SK-N-SH treated with all-trans-retinoic acid at 6 μM for 48 hours (cell line): ENCODE results near the gene SLC24A4.

ENCODE experiments used
- ATAC-seq: fragments of 200-7000 bp; cut with Tn5 transposase; 3 replicates; pipeline ENCODE4 v1.9.1; 2020; ENCODE audit warnings: mild to moderate bottlenecking, moderate library complexity
- ARNTL ChIP-seq: fragments of 450-650 bp; formaldehyde crosslinking; IDR thresholded peaks from 2 replicates; pipeline ENCODE4 v1.5.0; 2020; ENCODE audit warnings: low read depth, mild to moderate bottlenecking, moderate library complexity, borderline replicate concordance
- BACH2 ChIP-seq: fragments of 250-450 bp; sonication (Bioruptor Pico); IDR thresholded peaks from 2 replicates; pipeline ENCODE4 v1.9.0; 2021; ENCODE audit warnings: mild to moderate bottlenecking, borderline replicate concordance
- CREB5 ChIP-seq: fragments of 250-450 bp; sonication (Bioruptor Pico); IDR thresholded peaks from 2 replicates; pipeline ENCODE4 v1.5.1; 2020; ENCODE audit warnings: low read depth, mild to moderate bottlenecking, moderate library complexity
- CSDC2 ChIP-seq: fragments of 250-450 bp; sonication (Bioruptor Pico); IDR thresholded peaks from 2 replicates; pipeline ENCODE4 v1.5.0; 2020; ENCODE audit warnings: mild to moderate bottlenecking, moderate library complexity
- CSRNP3 ChIP-seq: fragments of 250-450 bp; sonication (Bioruptor Pico); IDR thresholded peaks from 2 replicates; pipeline ENCODE4 v1.5.1; 2021; ENCODE audit warnings: mild to moderate bottlenecking, moderate library complexity
- ESRRG ChIP-seq: fragments of 250-450 bp; sonication (Bioruptor Pico); IDR thresholded peaks from 2 replicates; pipeline ENCODE4 v1.6.1; 2021; ENCODE audit warnings: mild to moderate bottlenecking
- ISL1 ChIP-seq: fragments of 250-450 bp; sonication (Bioruptor Pico); IDR thresholded peaks from 2 replicates; pipeline ENCODE4 v2.1.2; 2022; ENCODE audit warnings: mild to moderate bottlenecking, moderate library complexity
- OSR1 ChIP-seq: fragments of 250-450 bp; sonication (Bioruptor Pico); IDR thresholded peaks from 2 replicates; pipeline ENCODE4 v1.8.0; 2022; ENCODE audit warnings: moderate library complexity, mild to moderate bottlenecking, inconsistent platforms
- PATZ1 ChIP-seq: fragments of 250-450 bp; sonication (Bioruptor Pico); IDR thresholded peaks from 2 replicates; pipeline ENCODE4 v1.8.0; 2020; ENCODE audit warnings: mild to moderate bottlenecking, moderate library complexity, borderline replicate concordance
- POU6F1 ChIP-seq: fragments of 250-450 bp; sonication (Bioruptor Pico); IDR thresholded peaks from 2 replicates; pipeline ENCODE4 v1.8.0; 2021; ENCODE audit warnings: low read depth, mild to moderate bottlenecking, moderate library complexity, borderline replicate concordance
- PPARA ChIP-seq: fragments of 250-450 bp; sonication (Bioruptor Pico); IDR thresholded peaks from 2 replicates; pipeline ENCODE4 v1.5.0; 2020; ENCODE audit warnings: mild to moderate bottlenecking, borderline replicate concordance
- SNAI2 ChIP-seq: fragments of 250-450 bp; sonication (Bioruptor Pico); IDR thresholded peaks from 2 replicates; pipeline ENCODE4 v1.5.0; 2020; ENCODE audit warnings: mild to moderate bottlenecking, moderate library complexity
- TCF4 ChIP-seq: fragments of 250-450 bp; sonication (Bioruptor Pico); IDR thresholded peaks from 2 replicates; pipeline ENCODE4 v1.8.0; 2021; ENCODE audit warnings: mild to moderate bottlenecking, moderate library complexity, borderline replicate concordance
- TOX ChIP-seq: fragments of 250-450 bp; sonication (Bioruptor Pico); IDR thresholded peaks from 2 replicates; pipeline ENCODE4 v1.8.0; 2021; ENCODE audit warnings: mild to moderate bottlenecking, moderate library complexity, borderline replicate concordance
- TSHZ2 ChIP-seq: fragments of 250-450 bp; sonication (Bioruptor Pico); IDR thresholded peaks from 2 replicates; pipeline ENCODE4 v1.5.0; 2020; ENCODE audit warnings: mild to moderate bottlenecking, moderate library complexity
- ZC3H10 ChIP-seq: fragments of 250-450 bp; sonication (Bioruptor Pico); IDR thresholded peaks from 2 replicates; pipeline ENCODE4 v1.5.1; 2021; ENCODE audit warnings: mild to moderate bottlenecking, moderate library complexity
- ZFP30 ChIP-seq: fragments of 450-650 bp; formaldehyde crosslinking; IDR thresholded peaks from 2 replicates; pipeline ENCODE4 v1.5.0; 2022; ENCODE audit warnings: mild to moderate bottlenecking, moderate library complexity
- ZNF565 ChIP-seq: fragments of 450-650 bp; formaldehyde crosslinking; conservative IDR thresholded peaks from 2 replicates; pipeline ENCODE4 v1.5.0; 2020; ENCODE audit warnings: low read depth, mild to moderate bottlenecking, moderate library complexity
- ZNF70 ChIP-seq: fragments of 450-650 bp; formaldehyde crosslinking; IDR thresholded peaks from 2 replicates; pipeline ENCODE4 v1.5.0; 2020; ENCODE audit warnings: mild to moderate bottlenecking, moderate library complexity
- ZNF8 ChIP-seq: fragments of 450-650 bp; formaldehyde crosslinking; IDR thresholded peaks from 2 replicates; pipeline ENCODE4 v1.5.0; 2020; ENCODE audit warnings: mild to moderate bottlenecking, moderate library complexity

SLC24A4 gene

GRCh38 chr14:92449404-92450181 is 126.6 kb downstream of the SLC24A4 start (continued):
- no peak for TF ChIP-seq CREB5
- TF ChIP-seq ZC3H10 (CRISPR knock-in tag) = no peak
- TF ChIP-seq CSRNP3 (CRISPR knock-in tag) = no peak

GRCh38 chr14:92450351-92451070 is 127.5 kb downstream of the SLC24A4 start:
- TF ChIP-seq TCF4 (CRISPR knock-in tag) = no peak
- TF ChIP-seq ISL1 (CRISPR knock-in tag) = no peak
- no peak for TF ChIP-seq ZNF70 (CRISPR knock-in tag)
- no peak for TF ChIP-seq BACH2 (CRISPR knock-in tag)
- TF ChIP-seq ZFP30 (CRISPR knock-in tag) = no peak
- no peak for TF ChIP-seq POU6F1 (CRISPR knock-in tag)
- no peak for TF ChIP-seq ZNF8
- TF ChIP-seq PPARA (CRISPR knock-in tag) = no peak
- ATAC-seq = no peak; the same call in 2 of the 3 replicates

- ATAC-seq = no peak
- no peak for TF ChIP-seq ZNF565 (CRISPR knock-in tag)
- TF ChIP-seq TOX (CRISPR knock-in tag) = no peak
- TF ChIP-seq PATZ1 = no peak
- no peak for TF ChIP-seq CREB5
- TF ChIP-seq ZFP30 (CRISPR knock-in tag) = no peak
- TF ChIP-seq ESRRG (CRISPR knock-in tag) = no peak
- no peak for TF ChIP-seq PPARA (CRISPR knock-in tag)
- TF ChIP-seq, all 23 proteins: peak for 0
Measured at GRCh38 chr14:92451245-92451644, 128.3 kb downstream of the SLC24A4 start.

GRCh38 chr14:92451755-92452154 is 128.8 kb downstream of the SLC24A4 start:
- ATAC-seq = no peak
- TF ChIP-seq SNAI2 (CRISPR knock-in tag) (no peak), OSR1 (CRISPR knock-in tag) (no peak), TSHZ2 (CRISPR knock-in tag) (no peak), CSDC2 (CRISPR knock-in tag) (no peak), PPARA (CRISPR knock-in tag) (no peak), ARNTL (CRISPR knock-in tag) (no peak)
